VCaP (cell line): ENCODE results near the gene WDR26.

ENCODE experiments used
- H3K27ac ChIP-seq: fragments of 450-650 bp; 2 replicates; pipeline ENCODE4 v1.5.1; 2017
- CTCF ChIP-seq: fragments of 450-650 bp; conservative IDR thresholded peaks from 2 replicates; pipeline ENCODE4 v1.5.1; 2017; ENCODE audit warnings: mild to moderate bottlenecking, moderate library complexity

The WDR26 gene

GRCh38 chr1:224448453-224449017 lies 13.9 kb upstream of the WDR26 start:
- H3K27ac ChIP-seq: no peak overlapping the region
- TF ChIP-seq CTCF: no peak

DNA sequence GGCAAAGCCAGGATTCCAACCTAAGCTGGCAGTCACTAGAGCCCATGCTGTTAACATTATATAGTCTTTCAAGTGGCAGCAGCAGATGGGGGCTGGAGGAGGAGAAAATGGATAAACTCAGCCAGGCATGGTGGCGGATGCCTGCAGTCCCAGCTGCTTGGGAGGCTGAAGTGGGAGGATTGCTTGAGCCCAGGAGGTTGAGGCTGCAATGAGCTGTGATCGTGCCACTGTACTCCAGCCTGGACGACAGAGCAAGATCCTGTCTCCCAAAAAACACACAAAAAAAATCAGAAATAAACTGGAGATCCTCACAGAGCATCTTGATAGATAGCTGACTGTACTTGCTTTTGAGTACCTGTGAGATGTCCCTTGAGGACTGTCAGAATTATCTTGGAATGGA lies 13.4 kb upstream of the WDR26 start:
- H3K27ac ChIP-seq: no peak overlapping the region
- no peak for TF ChIP-seq CTCF

- no peak overlapping the region for H3K27ac ChIP-seq
- TF ChIP-seq CTCF: no peak
These were observed 12.7 kb upstream of the WDR26 start for GRCh38 chr1:224447251-224447650.

GRCh38 chr1:224438989-224439388 lies 4.4 kb upstream of the WDR26 start:
- TF ChIP-seq CTCF: no peak
- H3K27ac ChIP-seq: no peak overlapping the region

- no peak for TF ChIP-seq CTCF
- peak overlapping the region; percentile 92 for H3K27ac ChIP-seq
These were observed 1.4 kb upstream of the WDR26 start for GRCh38 chr1:224435999-224436398.

DNA sequence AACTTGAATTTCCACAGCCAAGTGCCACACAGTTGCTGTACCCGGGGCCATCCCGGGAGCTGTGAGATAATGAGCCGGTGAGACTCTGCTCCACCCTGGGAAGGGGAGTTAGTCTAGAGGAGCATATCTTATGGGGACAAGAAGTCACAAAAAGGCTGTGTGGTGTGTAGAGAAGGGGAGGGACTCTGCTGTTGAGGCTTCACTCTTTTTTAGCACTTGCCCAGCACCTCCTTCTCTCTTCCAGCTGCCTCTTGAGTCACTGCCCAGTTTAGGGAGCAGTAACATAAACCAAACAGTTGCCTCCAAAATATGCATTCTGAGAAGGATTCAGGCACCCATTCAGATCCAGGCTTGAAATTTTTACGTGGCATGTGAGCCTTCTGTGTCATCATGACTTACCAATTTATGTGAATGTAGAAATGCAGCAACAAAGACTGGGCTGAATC lies 744 bp upstream of the WDR26 start:
- TF ChIP-seq CTCF: no peak

GRCh38 chr1:224433701-224434672 lies 610 bp downstream of the WDR26 start:
- H3K27ac ChIP-seq: peak overlapping the region; percentile 92
- TF ChIP-seq CTCF: no peak

More for the DNA sequence above, 744 bp upstream of the WDR26 start:
- H3K27ac ChIP-seq: peak overlapping the region; percentile 92
